ENCODE data around the gene PYCR2.
"Not testable (repeated sequence)": the region's sequence is repeated elsewhere in the genome, so short reads cannot be mapped to it uniquely, and the experiment has no call there.

The PYCR2 gene

GRCh38 chr1:225942574-225942973 lies 18.5 kb upstream of the PYCR2 start:
- no peak for DNase-seq (ENCODE audit: low spot score)

- DNase-seq (ENCODE audit: low spot score) = no peak
Observed at GRCh38 chr1:225941942-225942222, 17.8 kb upstream of the PYCR2 start.

- no peak for DNase-seq (ENCODE audit: low spot score)
Observed at GRCh38 chr1:225941187-225941941, 17.3 kb upstream of the PYCR2 start, which contains the start of gene LEFTY2. Gene LEFTY2 (minus strand): TSS chr1:225941220. CDS start chr1:225941140, 80 bp downstream.

GRCh38 chr1:225940385-225941151 lies 16.5 kb upstream of the PYCR2 start:
- DNase-seq (ENCODE audit: low spot score) = no peak

- not testable (repeated sequence) for DNase-seq (ENCODE audit: low spot score)
Observed at GRCh38 chr1:225939939-225940310, 15.9 kb upstream of the PYCR2 start.

GRCh38 chr1:225939097-225939938 lies 15.3 kb upstream of the PYCR2 start:
- not testable (repeated sequence) for DNase-seq (ENCODE audit: low spot score)

GRCh38 chr1:225937048-225937968 lies 13.3 kb upstream of the PYCR2 start:
- DNase-seq (ENCODE audit: low spot score) = no peak

- DNase-seq (ENCODE audit: low spot score) = no peak
Observed at GRCh38 chr1:225936523-225936922, 12.5 kb upstream of the PYCR2 start.

GRCh38 chr1:225936086-225936485 lies 12.0 kb upstream of the PYCR2 start:
- not testable (repeated sequence) for DNase-seq (ENCODE audit: low spot score)

- DNase-seq (ENCODE audit: low spot score) = no peak
Observed at GRCh38 chr1:225934711-225935110, 10.7 kb upstream of the PYCR2 start.

- no peak for DNase-seq (ENCODE audit: low spot score)
Observed at GRCh38 chr1:225933072-225933471, 9.0 kb upstream of the PYCR2 start.

- DNase-seq (ENCODE audit: low spot score) = peak; percentile 47
Observed at GRCh38 chr1:225931270-225932136, 7.5 kb upstream of the PYCR2 start.

- no peak for DNase-seq (ENCODE audit: low spot score)
Observed at GRCh38 chr1:225930566-225930965, 6.5 kb upstream of the PYCR2 start.

- not testable (repeated sequence) for DNase-seq (ENCODE audit: low spot score)
Observed at GRCh38 chr1:225929462-225929861, 5.4 kb upstream of the PYCR2 start.

GRCh38 chr1:225928186-225929175 lies 4.4 kb upstream of the PYCR2 start:
- no peak for DNase-seq (ENCODE audit: low spot score)

GRCh38 chr1:225926551-225927113 lies 2.6 kb upstream of the PYCR2 start:
- DNase-seq (ENCODE audit: low spot score) = no peak

GRCh38 chr1:225923381-225923691 lies 714 bp downstream of the PYCR2 start:
- peak; percentile 47 for DNase-seq (ENCODE audit: low spot score)

- DNase-seq (ENCODE audit: low spot score) = no peak
Observed at GRCh38 chr1:225921734-225922709, 2.0 kb downstream of the PYCR2 start.

Data from D341Med (cell line).